CD4-positive, alpha-beta T cell treated with Interleukin-1 beta for 1 hour (primary cell): ENCODE data around the gene GLTPD2.

Source experiments
- DNase-seq, 2 donors: peaks; one replicate each; pipeline ENCODE4 v3.0.0-alpha.2; 2020 to 2022

Gene GLTPD2

DNA sequence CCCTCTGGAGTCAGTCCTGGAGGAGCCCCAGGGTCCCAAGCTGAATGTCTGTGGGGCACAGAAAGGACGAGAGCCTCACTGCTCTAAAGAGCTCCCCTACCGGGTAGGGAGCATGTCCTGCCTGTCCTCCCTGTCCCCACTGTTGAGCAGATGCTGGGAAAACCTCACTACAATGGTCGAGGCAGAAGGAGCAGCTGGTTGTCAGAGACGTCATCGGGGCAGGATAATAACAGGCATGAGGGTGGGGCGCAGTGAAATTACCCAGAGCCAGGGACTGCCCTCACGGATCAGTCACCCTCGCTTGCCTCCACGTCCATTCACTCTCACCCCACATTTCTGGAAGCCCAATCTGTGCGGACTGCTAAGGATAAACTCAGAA, 16.5 kb upstream of the GLTPD2 start:
- DNase-seq = no peak

GRCh38 chr17:4777969-4778760, 10.6 kb upstream of the GLTPD2 start:
- DNase-seq = no peak

DNA sequence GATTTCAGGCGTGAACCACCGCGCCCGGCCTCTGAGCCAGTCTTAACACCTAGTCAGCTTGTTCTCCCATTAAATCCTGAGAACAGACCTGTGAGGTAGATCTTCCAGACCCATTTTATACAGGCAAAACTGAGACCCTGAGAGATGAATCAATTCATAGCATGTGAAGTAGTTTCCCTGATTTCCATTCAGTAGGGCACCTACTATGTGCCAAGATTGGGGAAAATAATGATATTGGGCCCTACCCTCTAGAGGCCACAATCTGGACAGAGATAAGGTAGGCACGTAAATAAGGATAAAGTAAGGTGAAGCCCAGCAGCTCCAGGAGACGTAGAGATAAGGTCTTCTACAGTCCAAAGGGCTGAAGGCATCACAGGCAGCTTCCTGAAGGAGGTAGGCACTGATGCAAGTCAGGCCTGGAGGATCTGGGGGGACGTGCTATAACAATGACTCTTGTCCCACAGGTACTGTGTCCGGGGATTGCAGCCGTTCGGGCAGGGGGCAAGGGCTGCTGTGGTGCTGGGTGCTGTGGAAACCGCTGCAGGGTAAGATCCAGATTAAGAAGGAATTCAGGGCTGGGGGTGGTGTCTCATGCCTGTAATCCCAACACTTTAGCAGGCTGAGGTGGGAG, 8.3 kb upstream of the GLTPD2 start:
- DNase-seq = no peak

GRCh38 chr17:4782652-4783051, 6.1 kb upstream of the GLTPD2 start:
- peak in 1 of 2 donors; percentile 39 for DNase-seq

GRCh38 chr17:4785311-4786105, 3.3 kb upstream of the GLTPD2 start:
- no peak for DNase-seq

DNA sequence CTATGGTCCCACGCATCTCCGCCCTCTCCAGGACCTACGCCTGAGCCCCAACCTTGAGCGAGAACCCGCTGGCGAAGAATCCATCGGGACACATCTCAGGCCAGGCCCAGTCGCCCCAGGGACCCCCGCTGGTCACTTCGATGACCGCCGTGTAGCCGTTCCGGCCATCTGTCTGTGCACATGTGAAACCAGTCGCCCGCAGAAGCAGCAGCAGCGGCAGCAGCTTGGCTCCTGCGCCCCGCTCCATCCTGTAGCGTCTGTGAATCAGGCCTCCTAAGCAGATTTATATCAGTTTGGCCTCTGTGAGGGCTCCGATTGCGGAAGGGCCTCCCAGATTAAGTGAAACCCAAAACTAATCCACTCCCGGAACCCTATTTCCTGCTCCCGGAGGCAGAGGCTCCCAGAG, 2.7 kb upstream of the GLTPD2 start, which contains the start of gene VMO1:
Gene VMO1 (minus strand): TSS at position 259 of the 406 bp plus-strand sequence. CDS start 12 bp downstream, at position 247.
- DNase-seq = no peak

- no peak for DNase-seq
Observed at GRCh38 chr17:4786516-4786915, 2.2 kb upstream of the GLTPD2 start.

DNA sequence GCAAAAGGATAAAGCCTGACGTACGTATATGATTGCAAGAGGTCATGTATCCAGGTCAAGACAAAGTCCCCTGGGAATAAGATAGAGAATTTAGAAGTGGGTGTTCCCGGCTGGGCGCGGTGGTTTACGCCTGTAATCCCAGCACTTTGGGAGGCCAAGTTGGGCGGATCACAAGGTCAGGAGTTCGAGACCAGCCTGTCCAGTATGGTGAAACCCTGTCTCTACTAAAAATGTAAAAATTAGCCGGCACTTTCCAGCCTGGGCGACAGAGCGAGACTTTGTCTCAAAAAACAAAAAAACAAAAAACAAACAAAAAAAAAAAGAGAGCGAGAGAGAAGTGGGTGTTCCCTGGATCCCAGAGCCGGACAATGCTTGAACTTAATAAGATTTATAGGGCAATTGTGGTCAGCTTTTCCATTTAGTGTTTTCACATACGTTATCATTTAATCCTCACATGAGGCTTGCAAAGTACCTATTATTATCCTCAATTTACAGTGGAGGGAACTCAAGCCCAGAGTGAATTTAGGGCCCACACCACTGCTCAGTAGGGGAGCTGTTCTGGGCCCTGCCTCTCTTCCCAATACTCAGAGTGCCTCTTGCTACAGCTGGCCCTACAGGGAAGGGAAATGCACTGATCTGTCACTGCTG, 481 bp upstream of the GLTPD2 start:
- no peak for DNase-seq

DNA sequence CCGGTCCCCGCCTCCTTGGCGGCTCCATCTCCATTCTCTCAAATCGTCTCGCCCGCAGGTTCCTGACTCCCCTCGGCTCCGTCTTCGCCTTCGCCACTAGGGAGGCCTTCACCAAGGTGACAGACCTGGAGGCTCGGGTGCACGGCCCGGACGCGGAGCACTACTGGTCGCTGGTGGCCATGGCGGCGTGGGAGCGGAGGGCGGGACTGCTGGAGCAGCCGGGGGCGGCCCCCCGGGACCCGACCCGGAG, 862 bp downstream of the GLTPD2 start:
- DNase-seq = no peak

DNA sequence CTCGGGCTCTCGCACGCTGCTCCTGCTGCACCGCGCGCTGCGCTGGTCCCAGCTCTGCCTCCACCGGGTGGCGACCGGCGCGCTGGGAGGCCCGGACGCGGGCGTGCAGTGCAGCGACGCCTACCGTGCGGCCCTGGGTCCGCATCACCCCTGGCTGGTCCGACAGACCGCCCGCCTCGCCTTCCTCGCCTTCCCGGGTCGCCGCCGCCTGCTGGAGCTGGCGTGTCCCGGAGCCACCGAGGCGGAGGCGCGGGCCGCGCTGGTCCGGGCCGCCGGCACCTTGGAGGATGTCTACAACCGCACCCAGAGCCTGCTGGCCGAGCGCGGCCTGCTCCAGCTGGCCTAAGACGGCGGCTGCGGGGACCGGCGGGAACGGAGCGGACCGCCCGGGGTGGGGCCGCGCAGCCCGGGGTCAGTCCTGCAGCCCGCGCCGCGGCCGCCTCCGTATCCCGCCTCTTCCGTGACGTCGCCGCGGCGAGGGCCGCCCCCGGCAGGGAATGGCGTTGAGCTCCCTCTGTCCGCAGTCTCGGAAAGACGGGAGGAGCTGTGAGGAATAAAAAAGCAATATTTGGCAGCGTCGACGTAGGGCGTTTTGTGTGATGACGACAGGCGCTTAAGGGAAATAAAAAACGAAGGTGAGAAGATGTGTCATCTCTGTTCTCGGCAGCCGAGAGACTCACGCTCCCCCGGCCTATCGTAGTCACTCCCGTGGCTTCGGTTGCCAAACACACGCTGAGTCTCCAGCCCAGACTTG, 1.4 kb downstream of the GLTPD2 start:
- peak; percentile 83 to 84 for DNase-seq

DNA sequence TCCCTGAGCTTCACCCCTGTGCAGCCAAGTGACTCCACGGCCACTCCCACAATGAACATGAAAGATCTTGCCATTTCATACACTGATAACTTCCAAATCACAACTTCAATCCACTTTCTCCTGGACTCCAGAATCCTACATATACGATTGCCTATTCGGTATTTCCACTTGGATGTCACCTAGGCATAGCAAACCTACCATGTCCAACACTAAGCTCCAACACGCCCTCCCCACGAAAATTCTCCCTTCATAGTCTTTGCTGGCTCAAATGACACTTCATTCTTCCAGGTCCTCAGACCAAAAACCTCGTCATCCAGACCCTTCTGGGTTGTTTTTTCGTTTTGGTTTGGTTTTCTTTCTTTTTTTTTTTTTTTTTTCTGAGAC, 1.9 kb downstream of the GLTPD2 start:
- no peak for DNase-seq

- no peak for DNase-seq
Observed at GRCh38 chr17:4795168-4795567, 6.4 kb downstream of the GLTPD2 start.

DNA sequence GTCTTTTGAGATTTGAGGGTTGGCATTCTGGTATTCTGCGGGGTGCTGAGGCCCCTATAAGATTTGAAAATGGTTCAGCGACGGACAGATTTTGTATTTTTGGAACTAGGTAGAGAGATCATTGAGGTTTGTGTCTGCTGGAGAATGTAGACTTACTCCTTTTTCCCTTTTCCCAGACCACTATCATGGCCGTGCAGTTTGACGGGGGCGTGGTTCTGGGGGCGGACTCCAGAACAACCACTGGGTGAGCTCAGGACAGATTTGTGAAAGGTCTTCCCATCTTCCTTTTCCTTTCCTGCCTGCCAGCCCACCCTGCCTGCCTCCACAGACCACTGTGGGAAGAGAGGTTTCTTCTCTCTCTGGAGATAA, 7.8 kb downstream of the GLTPD2 start:
- DNase-seq = no peak

DNA sequence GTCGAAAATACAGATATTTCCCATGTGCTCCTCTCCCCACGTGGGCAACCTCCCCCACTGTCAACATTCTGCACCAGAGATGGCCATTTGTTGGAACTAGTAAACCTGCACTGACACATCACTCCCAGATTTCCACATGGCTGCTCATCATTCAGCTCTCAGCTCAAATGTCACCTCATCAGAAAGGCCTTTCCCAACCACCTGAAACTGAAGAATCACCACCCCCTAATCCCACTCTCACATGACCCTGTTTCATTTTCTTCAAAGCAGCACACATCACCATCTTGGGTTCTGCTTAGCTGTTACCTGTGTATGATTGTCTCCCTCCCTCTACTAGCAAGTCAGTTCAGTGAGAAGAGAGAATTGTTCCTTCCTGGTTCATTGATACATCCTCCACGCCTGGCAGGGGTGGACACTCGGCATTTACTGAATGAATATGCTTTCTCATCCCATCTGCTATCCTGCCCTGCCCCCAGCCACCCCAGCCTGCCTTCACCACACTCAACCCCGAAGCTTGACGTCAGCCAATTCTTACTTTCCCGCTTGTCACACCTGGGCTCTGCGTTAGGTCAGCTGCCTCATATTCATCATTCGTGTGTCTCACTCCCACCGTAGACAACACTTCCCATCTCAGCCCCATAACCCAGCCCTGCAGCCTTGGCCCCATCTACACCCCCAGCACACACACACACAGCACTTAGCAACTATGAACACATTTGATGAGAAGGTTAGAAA, 11.9 kb downstream of the GLTPD2 start:
- no peak for DNase-seq

DNA sequence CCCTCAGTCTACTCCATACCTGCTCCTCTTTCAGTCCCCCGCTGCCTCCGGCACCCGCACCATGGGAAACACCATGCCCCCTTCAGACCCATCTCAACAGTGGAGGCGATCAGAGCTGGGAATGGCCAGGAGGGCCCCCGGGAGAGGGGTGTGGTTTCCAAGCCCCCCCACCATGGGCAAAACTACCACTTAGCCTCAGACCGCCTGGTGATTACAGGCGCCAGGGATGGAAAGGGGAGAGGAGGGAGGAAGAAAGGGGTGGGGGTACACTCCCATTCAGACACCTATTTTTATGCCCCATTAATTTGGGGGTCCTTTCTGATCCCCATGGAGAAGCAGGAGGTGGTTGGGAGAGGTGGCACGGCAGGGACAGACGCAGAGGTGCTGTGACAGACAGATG, 13.5 kb downstream of the GLTPD2 start, which contains the start of gene C17orf114:
Gene C17orf114 (minus strand): TSS at position 101 of the 400 bp plus-strand sequence.
- no peak for DNase-seq

GRCh38 chr17:4806456-4806776, 17.7 kb downstream of the GLTPD2 start:
- DNase-seq = no peak

GRCh38 chr17:4806777-4807604, 18.2 kb downstream of the GLTPD2 start, which contains the start of gene PLD2:
TSS of gene PLD2 (plus strand) at chr17:4807152. CDS start at chr17:4807773, 621 bp downstream.
- DNase-seq = peak; percentile 87 to 88

DNA sequence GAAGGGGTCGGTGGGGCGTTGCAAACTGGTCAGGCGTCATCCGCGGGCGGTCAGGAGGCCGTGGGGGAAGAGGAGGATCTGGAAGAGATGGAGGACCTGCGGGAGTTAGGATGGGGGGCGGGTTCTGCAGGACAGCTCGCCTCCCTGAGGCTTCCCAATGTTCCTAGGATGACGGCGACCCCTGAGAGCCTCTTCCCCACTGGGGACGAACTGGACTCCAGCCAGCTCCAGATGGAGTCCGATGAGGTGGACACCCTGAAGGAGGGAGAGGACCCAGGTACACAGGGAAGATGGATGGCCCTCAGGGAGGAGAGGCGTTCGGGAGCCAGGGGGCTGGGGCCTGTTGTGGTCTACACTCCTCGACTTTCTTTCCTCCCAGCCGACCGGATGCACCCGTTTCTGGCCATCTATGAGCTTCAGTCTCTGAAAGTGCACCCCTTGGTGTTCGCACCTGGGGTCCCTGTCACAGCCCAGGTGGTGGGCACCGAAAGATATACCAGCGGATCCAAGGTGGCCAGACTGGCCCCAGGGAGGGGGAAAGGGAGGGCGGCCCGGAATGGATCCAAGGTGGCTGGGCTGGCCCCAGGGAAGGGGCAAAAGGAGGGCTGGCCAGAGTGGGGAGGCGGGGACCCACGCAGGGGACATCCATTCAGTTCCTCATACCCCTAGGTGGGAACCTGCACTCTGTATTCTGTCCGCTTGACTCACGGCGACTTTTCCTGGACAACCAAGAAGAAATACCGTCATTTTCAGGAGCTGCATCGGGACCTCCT, 19.0 kb downstream of the GLTPD2 start:
- no peak for DNase-seq

DNA sequence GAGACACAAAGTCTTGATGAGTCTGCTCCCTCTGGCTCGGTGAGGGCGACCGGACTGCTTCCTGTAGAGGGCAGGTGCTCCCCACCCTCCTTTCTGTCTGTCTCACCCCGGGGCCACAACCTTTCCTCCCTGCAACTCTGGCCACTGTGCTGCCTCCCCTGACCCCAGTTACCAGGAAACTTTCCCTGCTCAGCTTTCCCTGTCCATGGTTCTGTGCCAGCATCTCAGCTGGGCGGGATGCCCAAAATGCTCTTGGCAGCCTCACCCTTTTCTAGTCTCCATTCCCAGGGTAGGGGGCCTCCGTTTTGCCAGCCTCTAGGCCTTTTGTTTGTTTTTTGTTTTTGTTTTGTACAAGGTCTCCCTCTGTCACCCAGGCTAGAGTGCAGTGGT, 19.6 kb downstream of the GLTPD2 start:
- no peak for DNase-seq

DNA sequence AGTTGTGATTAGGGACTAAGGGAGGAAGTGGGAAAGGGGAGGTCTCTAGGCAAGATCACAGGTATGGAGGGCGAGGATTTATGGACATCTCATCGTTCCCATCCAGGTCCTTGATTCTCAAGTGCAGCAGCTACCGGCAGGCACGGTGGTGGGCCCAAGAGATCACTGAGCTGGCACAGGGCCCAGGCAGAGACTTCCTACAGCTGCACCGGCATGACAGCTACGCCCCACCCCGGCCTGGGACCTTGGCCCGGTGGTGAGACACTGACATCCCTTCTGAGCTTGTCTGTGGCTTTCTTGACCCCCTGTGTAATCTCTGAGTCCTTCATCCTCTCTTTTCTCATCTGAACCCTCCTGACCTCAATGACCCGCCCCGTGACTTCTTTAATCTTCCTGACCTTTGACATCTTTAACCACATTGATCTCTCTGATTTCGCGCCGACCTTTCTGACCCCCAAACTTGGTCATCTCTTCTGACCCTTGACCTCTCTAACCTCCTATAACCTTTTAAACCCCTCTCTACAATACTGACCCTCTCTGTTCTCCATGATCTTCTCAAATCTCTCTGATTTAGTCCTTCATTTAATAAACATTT, 22.0 kb downstream of the GLTPD2 start:
- DNase-seq = no peak
